Liver (tissue), 9 donors: ENCODE results near the gene HSF4. TPM values are rescaled to one million over a fixed set of nuclear protein-coding genes. Genes with fewer than 3 reads are reported as not detected.

Experiments
- DNase-seq: peaks from one replicate; pipeline ENCODE4 v3.0.0-alpha.2; 2017; ENCODE audit warnings: low spot score
- H3K27ac ChIP-seq, 2 donors: one replicate each; pipeline ENCODE4 v1.7.0; 2013; ENCODE audit warnings: inconsistent platforms in 2 of 2, low read length in 2 of 2, control low read depth in 1 of 2, low read depth in 1 of 2, mild to moderate bottlenecking in 1 of 2
- H3K27me3 ChIP-seq, 4 donors: one replicate each; pipeline versions ENCODE4 v1.6.1 to v1.7.0; 2013; ENCODE audit warnings: low read length in 3 of 4, inconsistent platforms in 1 of 4, mild to moderate bottlenecking in 1 of 4, moderate library complexity in 1 of 4; ENCODE audit not compliant: control insufficient read depth in 4 of 4, insufficient read depth in 4 of 4
- H3K36me3 ChIP-seq, 4 donors: one replicate each; pipeline versions ENCODE4 v1.6.1 to v1.7.0; 2013; ENCODE audit warnings: low read length in 3 of 4, mild to moderate bottlenecking in 3 of 4, low read depth in 1 of 4, moderate library complexity in 1 of 4; ENCODE audit not compliant: control insufficient read depth in 4 of 4, insufficient read depth in 3 of 4
- H3K4me1 ChIP-seq, 4 donors: one replicate each; pipeline versions ENCODE4 v1.6.1 to v1.7.0; 2013; ENCODE audit warnings: low read length in 3 of 4, mild to moderate bottlenecking in 3 of 4, moderate library complexity in 1 of 4; ENCODE audit not compliant: control insufficient read depth in 4 of 4, insufficient read depth in 4 of 4
- H3K4me3 ChIP-seq, 3 donors: one replicate each; pipeline versions ENCODE4 v1.6.1 to v1.7.0; 2013; ENCODE audit warnings: low read length in 3 of 3, control low read depth in 1 of 3, low read depth in 1 of 3, mild to moderate bottlenecking in 1 of 3
- H3K9ac ChIP-seq, 2 donors: one replicate each; pipeline ENCODE4 v1.7.0; 2013; ENCODE audit warnings: low read length in 2 of 2, mild to moderate bottlenecking in 2 of 2, moderate library complexity in 2 of 2, control low read depth in 1 of 2, low read depth in 1 of 2
- H3K9me3 ChIP-seq, 4 donors: one replicate each; pipeline versions ENCODE4 v1.6.1 to v1.7.0; 2013; ENCODE audit warnings: low read length in 3 of 4; ENCODE audit not compliant: control insufficient read depth in 4 of 4
- ATF3 ChIP-seq: IDR thresholded peaks from 2 replicates; pipeline ENCODE4 v1.6.1; 2016; ENCODE audit warnings: antibody characterized with exemption
- EGR1 ChIP-seq, 2 donors: IDR thresholded peaks; 2 replicates each; pipeline ENCODE4 v1.6.1; 2016 to 2018; ENCODE audit warnings: antibody characterized with exemption in 2 of 2, low read depth in 2 of 2
- FOXA1 ChIP-seq: IDR thresholded peaks from 2 replicates; pipeline ENCODE4 v1.6.1; 2016; ENCODE audit warnings: antibody characterized with exemption
- FOXA2 ChIP-seq: IDR thresholded peaks from 2 replicates; pipeline ENCODE4 v1.6.1; 2016; ENCODE audit warnings: antibody characterized with exemption
- GABPA ChIP-seq, 2 donors: IDR thresholded peaks in 1 of 2; conservative IDR thresholded peaks in 1 of 2; 2 replicates each; pipeline ENCODE4 v1.6.1; 2016; ENCODE audit warnings: antibody characterized with exemption in 2 of 2, mild to moderate bottlenecking in 1 of 2, moderate library complexity in 1 of 2
- HNF4A ChIP-seq, 2 donors: conservative IDR thresholded peaks; 2 replicates each; pipeline ENCODE4 v1.6.1; 2016; ENCODE audit warnings: antibody characterized with exemption in 2 of 2, mild to moderate bottlenecking in 2 of 2
- HNF4G ChIP-seq: IDR thresholded peaks from 2 replicates; pipeline ENCODE4 v1.6.1; 2016; ENCODE audit warnings: antibody characterized with exemption
- JUND ChIP-seq, 2 donors: IDR thresholded peaks; 2 replicates each; pipeline ENCODE4 v1.6.1; 2016; ENCODE audit warnings: antibody characterized with exemption in 2 of 2
- MAX ChIP-seq: IDR thresholded peaks from 2 replicates; pipeline ENCODE4 v1.6.1; 2016; ENCODE audit warnings: antibody characterized with exemption
- NR2F2 ChIP-seq: IDR thresholded peaks from 2 replicates; pipeline ENCODE4 v1.6.1; 2016; ENCODE audit warnings: antibody characterized with exemption
- RAD21 ChIP-seq, 2 donors: IDR thresholded peaks; 2 replicates each; pipeline ENCODE4 v1.6.1; 2016; ENCODE audit warnings: antibody characterized with exemption in 2 of 2, mild to moderate bottlenecking in 2 of 2
- REST ChIP-seq: IDR thresholded peaks from 2 replicates; pipeline ENCODE4 v1.6.1; 2016; ENCODE audit warnings: antibody characterized with exemption, mild to moderate bottlenecking
- RXRA ChIP-seq, 2 donors: IDR thresholded peaks; 2 replicates each; pipeline ENCODE4 v1.6.1; 2017 to 2018; ENCODE audit warnings: antibody characterized with exemption in 2 of 2, mild to moderate bottlenecking in 1 of 2
- SP1 ChIP-seq: IDR thresholded peaks from 2 replicates; pipeline ENCODE4 v1.6.1; 2018; ENCODE audit warnings: antibody characterized with exemption, mild to moderate bottlenecking
- TAF1 ChIP-seq: conservative IDR thresholded peaks from 2 replicates; pipeline ENCODE4 v1.6.1; 2016; ENCODE audit warnings: antibody characterized with exemption, mild to moderate bottlenecking
- YY1 ChIP-seq: IDR thresholded peaks from 2 replicates; pipeline ENCODE4 v1.6.1; 2016; ENCODE audit warnings: antibody characterized with exemption, mild to moderate bottlenecking
- ZBTB33 ChIP-seq: IDR thresholded peaks from 2 replicates; pipeline ENCODE4 v1.6.1; 2016; ENCODE audit warnings: antibody characterized with exemption
- WGBS: extraction: QIAGEN DNeasy Blood & Tissue Kit; methylation state at CpG from one replicate; pipeline ENCODE4 v1.1.7; 2013; 5-methylcytosine and 5-hydroxymethylcytosine counted together
- polyA plus RNA-seq, 2 donors: library from polyadenylated mRNA; stranded (reverse) in 1 of 2; unstranded in 1 of 2; fragments of 200-250 nt in 1 of 2; fragments of >200 nt in 1 of 2; fragmentation: Nextera tagmentation in 1 of 2; extraction: Ambion mirVana in 1 of 2; gene quantifications; one replicate each; pipeline versions ENCODE4 v1.2.1 to v1.2.3, GENCODE V29; 2013 to 2015
- total RNA-seq, 2 donors: library from RNA; depleted of rRNA; stranded (reverse); fragments of >200 nt; gene quantifications; one replicate each; pipeline ENCODE4 v1.2.3, GENCODE V29; 2014
- TF ChIP-seq, protein P1 (sequence below): fragments of 150-350 bp; IDR thresholded peaks from 2 replicates; pipeline ENCODE4 v1.5.1; 2017; ENCODE audit warnings: improper control_type of control experiment, low read depth, low read length; ENCODE audit not compliant: missing input control
- donor health status: healthy.
- donor health status: healthy.
- donor health status: healthy.
- donor health status: healthy.
- donor health status: healthy.

The HSF4 gene
- total and polyA plus RNA-seq, 4 donors, result 0.42 to 5.1 (median 4.3) TPM

DNA sequence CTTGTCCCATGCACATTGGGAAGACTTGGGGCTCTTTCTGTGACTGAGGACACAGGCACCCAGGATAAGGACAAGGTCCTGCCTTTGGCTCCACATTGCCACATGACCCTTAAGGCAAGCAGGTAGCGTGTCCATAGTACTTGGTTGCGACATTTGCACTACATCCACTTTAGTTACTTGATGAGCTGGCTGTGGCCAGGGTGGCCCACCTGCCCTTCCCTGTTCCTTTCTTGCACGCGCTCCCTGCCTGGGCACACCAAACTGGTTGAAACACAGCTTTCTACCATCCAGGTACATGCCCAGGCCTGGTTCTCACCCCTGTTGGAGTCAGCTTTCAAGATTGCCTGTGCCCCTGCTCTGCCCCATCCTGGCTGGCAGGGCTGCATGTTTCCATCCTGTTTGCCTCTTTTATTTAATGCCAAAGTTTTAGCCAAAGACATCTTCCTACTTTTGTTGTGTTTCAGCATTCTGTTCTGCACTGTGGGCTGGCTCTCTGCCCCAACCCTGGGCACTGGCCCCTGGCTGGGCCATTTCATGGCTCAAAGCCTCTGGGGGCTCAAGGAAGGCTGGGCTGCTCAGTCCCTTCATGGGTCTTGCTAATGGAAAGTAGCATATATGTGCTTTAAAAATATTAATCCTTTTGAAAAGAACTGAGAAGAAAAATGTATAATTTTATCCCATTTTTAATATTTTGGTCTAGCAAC lies 17.0 kb upstream of the HSF4 start:
- no peak overlapping the region for H3K9ac ChIP-seq
- TF ChIP-seq YY1 (no peak), NR2F2 (no peak)
- H3K9me3 ChIP-seq, result no peaks in the 10 kb centered on the region
- DNase-seq, result no peak
- H3K27me3 ChIP-seq, result no peaks in the 10 kb centered on the region
- no peak overlapping the region for H3K4me3 ChIP-seq
- WGBS, result 92% methylated on average over 4 of the region's 4 CpGs
- no peak overlapping the region for H3K27ac ChIP-seq
- H3K36me3 ChIP-seq, result peaks cover 28 to 58% (median 51%) of the 10 kb centered on the region in 4 donors
- peaks cover 3 to 13% (median 8%) of the 10 kb centered on the region in 4 donors for H3K4me1 ChIP-seq

- H3K36me3 ChIP-seq, result peaks cover 24 to 52% (median 45%) of the 10 kb centered on the region in 4 donors
- H3K27me3 ChIP-seq, result no peaks in the 10 kb centered on the region
- no peak for DNase-seq
- no peak overlapping the region for H3K4me3 ChIP-seq
- no peak overlapping the region for H3K9ac ChIP-seq
- 98% methylated on average over 2 of the region's 2 CpGs for WGBS
- peaks cover 3 to 13% (median 8%) of the 10 kb centered on the region in 4 donors for H3K4me1 ChIP-seq
- no peaks in the 10 kb centered on the region for H3K9me3 ChIP-seq
- TF ChIP-seq HNF4G (no peak), MAX (no peak), JUND (IDR thresholded peaks at IDR 0.05) (no peak), FOXA1 (no peak), GABPA (IDR thresholded peaks at IDR 0.05 in 1 of 2, conservative IDR thresholded peaks at IDR 0.05 in 1 of 2) (no peak), RXRA (IDR thresholded peaks at IDR 0.05) (no peak), ZBTB33 (no peak), SP1 (no peak), EGR1 (IDR thresholded peaks at IDR 0.05; ENCODE audit: low read depth in 2 of 2) (no peak)
- TF ChIP-seq, protein P1, sequence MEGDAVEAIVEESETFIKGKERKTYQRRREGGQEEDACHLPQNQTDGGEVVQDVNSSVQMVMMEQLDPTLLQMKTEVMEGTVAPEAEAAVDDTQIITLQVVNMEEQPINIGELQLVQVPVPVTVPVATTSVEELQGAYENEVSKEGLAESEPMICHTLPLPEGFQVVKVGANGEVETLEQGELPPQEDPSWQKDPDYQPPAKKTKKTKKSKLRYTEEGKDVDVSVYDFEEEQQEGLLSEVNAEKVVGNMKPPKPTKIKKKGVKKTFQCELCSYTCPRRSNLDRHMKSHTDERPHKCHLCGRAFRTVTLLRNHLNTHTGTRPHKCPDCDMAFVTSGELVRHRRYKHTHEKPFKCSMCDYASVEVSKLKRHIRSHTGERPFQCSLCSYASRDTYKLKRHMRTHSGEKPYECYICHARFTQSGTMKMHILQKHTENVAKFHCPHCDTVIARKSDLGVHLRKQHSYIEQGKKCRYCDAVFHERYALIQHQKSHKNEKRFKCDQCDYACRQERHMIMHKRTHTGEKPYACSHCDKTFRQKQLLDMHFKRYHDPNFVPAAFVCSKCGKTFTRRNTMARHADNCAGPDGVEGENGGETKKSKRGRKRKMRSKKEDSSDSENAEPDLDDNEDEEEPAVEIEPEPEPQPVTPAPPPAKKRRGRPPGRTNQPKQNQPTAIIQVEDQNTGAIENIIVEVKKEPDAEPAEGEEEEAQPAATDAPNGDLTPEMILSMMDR, result no peak
- no peak overlapping the region for H3K27ac ChIP-seq
Observed at GRCh38 chr16:67148221-67148620, 16.3 kb upstream of the HSF4 start.

GRCh38 chr16:67148656-67149275 lies 15.8 kb upstream of the HSF4 start:
- peaks cover 3 to 13% (median 8%) of the 10 kb centered on the region in 4 donors for H3K4me1 ChIP-seq
- no peaks in the 10 kb centered on the region for H3K27me3 ChIP-seq
- peaks cover 22 to 48% (median 42%) of the 10 kb centered on the region in 4 donors for H3K36me3 ChIP-seq
- H3K9me3 ChIP-seq, result no peaks in the 10 kb centered on the region
- no peak overlapping the region for H3K4me3 ChIP-seq
- no peak for DNase-seq
- 92% methylated on average over 11 of the region's 11 CpGs for WGBS
- TF ChIP-seq JUND (IDR thresholded peaks at IDR 0.05), result no peak
- TF ChIP-seq HNF4G, result no peak
- no peak for TF ChIP-seq REST
- no peak for TF ChIP-seq RXRA (IDR thresholded peaks at IDR 0.05)
- no peak for TF ChIP-seq SP1
- TF ChIP-seq NR2F2, result no peak
- no peak for TF ChIP-seq FOXA1
- TF ChIP-seq YY1, result no peak
- no peak for TF ChIP-seq ATF3
- TF ChIP-seq RAD21 (IDR thresholded peaks at IDR 0.05), result no peak
- TF ChIP-seq TAF1, result no peak
- TF ChIP-seq HNF4A (conservative IDR thresholded peaks at IDR 0.05), result no peak
- TF ChIP-seq FOXA2, result no peak
- no peak for TF ChIP-seq GABPA (IDR thresholded peaks at IDR 0.05 in 1 of 2, conservative IDR thresholded peaks at IDR 0.05 in 1 of 2)
- TF ChIP-seq MAX, result no peak
- no peak overlapping the region for H3K9ac ChIP-seq
- H3K27ac ChIP-seq, result no peak overlapping the region
